Inflammatory macrophage treated with lipopolysaccharide for 1 hour (primary cell): ENCODE data around the gene TPRG1L.
"Not testable (repeated sequence)": the region's sequence is repeated elsewhere in the genome, so short reads cannot be mapped to it uniquely, and the experiment has no call there.

ENCODE experiments used
- DNase-seq, 2 donors: peaks; one replicate each; pipeline ENCODE4 v3.0.0-alpha.2; 2020 to 2022

TPRG1L gene

GRCh38 chr1:3609769-3610526 lies 14.9 kb upstream of the TPRG1L start:
- DNase-seq: no peak

- DNase-seq: no peak
Measured at GRCh38 chr1:3610527-3611169, 14.2 kb upstream of the TPRG1L start.

- peak in 1 of 2 donors; percentile 18 for DNase-seq
Measured at GRCh38 chr1:3611170-3612019, 13.4 kb upstream of the TPRG1L start, which contains the start of gene MEGF6. TSS of gene MEGF6 (minus strand) at chr1:3611508. CDS start at chr1:3611268, 240 bp downstream.

- DNase-seq: no peak
Measured at GRCh38 chr1:3612123-3612522, 12.7 kb upstream of the TPRG1L start.

GRCh38 chr1:3614755-3615742 lies 9.8 kb upstream of the TPRG1L start:
- peak in 1 of 2 donors; percentile 25 for DNase-seq

- DNase-seq: no peak
Measured at GRCh38 chr1:3616861-3617260, 8.0 kb upstream of the TPRG1L start.

GRCh38 chr1:3617806-3618345 lies 6.9 kb upstream of the TPRG1L start:
- DNase-seq: no peak

GRCh38 chr1:3618531-3618880 lies 6.3 kb upstream of the TPRG1L start:
- DNase-seq: no peak

GRCh38 chr1:3618881-3619671 lies 5.7 kb upstream of the TPRG1L start:
- peak; percentile 61 to 94 for DNase-seq

GRCh38 chr1:3620708-3621107 lies 4.1 kb upstream of the TPRG1L start:
- DNase-seq: no peak

- DNase-seq: not testable (repeated sequence)
Measured at GRCh38 chr1:3621151-3621671, 3.6 kb upstream of the TPRG1L start.

GRCh38 chr1:3622102-3622501 lies 2.7 kb upstream of the TPRG1L start:
- DNase-seq: not testable (repeated sequence)

GRCh38 chr1:3623441-3624199 lies 1.2 kb upstream of the TPRG1L start:
- DNase-seq: no peak

- no peak for DNase-seq
Measured at GRCh38 chr1:3625151-3625907, 514 bp downstream of the TPRG1L start.

GRCh38 chr1:3626025-3626424 lies 1.2 kb downstream of the TPRG1L start:
- peak in 1 of 2 donors; percentile 13 for DNase-seq

- no peak for DNase-seq
Measured at GRCh38 chr1:3627515-3628253, 2.9 kb downstream of the TPRG1L start.

GRCh38 chr1:3628445-3628844 lies 3.6 kb downstream of the TPRG1L start:
- DNase-seq: no peak

- DNase-seq: no peak
Measured at GRCh38 chr1:3629561-3630160, 4.8 kb downstream of the TPRG1L start.
